Cardiac fibroblast (primary cell): ENCODE measurements around the gene MBNL1.
A peak's percentile ranks its signal among the peaks of the same experiment; 100 is the strongest.

Source experiments
- DNase-seq, 2 donors: peaks; one replicate each; pipeline versions ENCODE4 v3.0.0 to v3.0.0-alpha.2; 2010; ENCODE audit warnings: low read depth in 2 of 2
- H3K4me3 ChIP-seq, 2 donors: replicated peaks in 1 of 2; 1 replicate in 1 of 2; 2 replicates in 1 of 2; pipeline ENCODE4 v1.5.1; 2011; ENCODE audit warnings: low read depth in 2 of 2, low read length in 2 of 2, mild to moderate bottlenecking in 2 of 2, moderate library complexity in 1 of 2
- TF ChIP-seq, protein P1 (sequence below): IDR thresholded peaks from one replicate; pipeline ENCODE4 v1.5.1; 2011; ENCODE audit warnings: low read depth, mild to moderate bottlenecking, low read length, inconsistent platforms

Gene MBNL1

GRCh38 chr3:152291649-152292066 is 22.9 kb downstream of the MBNL1 start:
- no peak overlapping the region for H3K4me3 ChIP-seq
- TF ChIP-seq, protein P1, sequence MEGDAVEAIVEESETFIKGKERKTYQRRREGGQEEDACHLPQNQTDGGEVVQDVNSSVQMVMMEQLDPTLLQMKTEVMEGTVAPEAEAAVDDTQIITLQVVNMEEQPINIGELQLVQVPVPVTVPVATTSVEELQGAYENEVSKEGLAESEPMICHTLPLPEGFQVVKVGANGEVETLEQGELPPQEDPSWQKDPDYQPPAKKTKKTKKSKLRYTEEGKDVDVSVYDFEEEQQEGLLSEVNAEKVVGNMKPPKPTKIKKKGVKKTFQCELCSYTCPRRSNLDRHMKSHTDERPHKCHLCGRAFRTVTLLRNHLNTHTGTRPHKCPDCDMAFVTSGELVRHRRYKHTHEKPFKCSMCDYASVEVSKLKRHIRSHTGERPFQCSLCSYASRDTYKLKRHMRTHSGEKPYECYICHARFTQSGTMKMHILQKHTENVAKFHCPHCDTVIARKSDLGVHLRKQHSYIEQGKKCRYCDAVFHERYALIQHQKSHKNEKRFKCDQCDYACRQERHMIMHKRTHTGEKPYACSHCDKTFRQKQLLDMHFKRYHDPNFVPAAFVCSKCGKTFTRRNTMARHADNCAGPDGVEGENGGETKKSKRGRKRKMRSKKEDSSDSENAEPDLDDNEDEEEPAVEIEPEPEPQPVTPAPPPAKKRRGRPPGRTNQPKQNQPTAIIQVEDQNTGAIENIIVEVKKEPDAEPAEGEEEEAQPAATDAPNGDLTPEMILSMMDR, result no peak
- DNase-seq, result no peak

DNA sequence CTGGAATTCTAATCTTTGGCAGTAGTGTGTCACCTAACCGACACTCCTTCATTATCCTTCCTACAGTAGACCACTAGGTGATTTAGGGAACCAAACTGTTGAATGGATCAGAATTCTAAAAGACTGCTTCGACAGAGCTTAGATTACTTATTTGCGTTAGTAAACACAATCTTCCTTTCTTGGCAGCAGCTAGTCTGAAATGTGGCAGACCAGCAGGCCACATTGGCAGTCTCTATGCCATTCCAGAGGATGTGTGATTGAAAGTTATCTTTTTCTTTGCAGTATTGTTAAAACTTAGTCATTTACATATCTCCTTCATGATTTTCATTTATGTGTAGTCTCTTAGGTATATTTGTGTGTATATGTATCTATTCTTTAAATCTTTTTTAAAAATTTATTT is 23.6 kb downstream of the MBNL1 start:
- no peak for DNase-seq
- TF ChIP-seq, protein P1, result no peak
- H3K4me3 ChIP-seq, result no peak overlapping the region

- H3K4me3 ChIP-seq, result no peak overlapping the region
- DNase-seq, result no peak
- TF ChIP-seq, protein P1, result no peak
Observed at GRCh38 chr3:152293347-152294006, 24.7 kb downstream of the MBNL1 start.

DNA sequence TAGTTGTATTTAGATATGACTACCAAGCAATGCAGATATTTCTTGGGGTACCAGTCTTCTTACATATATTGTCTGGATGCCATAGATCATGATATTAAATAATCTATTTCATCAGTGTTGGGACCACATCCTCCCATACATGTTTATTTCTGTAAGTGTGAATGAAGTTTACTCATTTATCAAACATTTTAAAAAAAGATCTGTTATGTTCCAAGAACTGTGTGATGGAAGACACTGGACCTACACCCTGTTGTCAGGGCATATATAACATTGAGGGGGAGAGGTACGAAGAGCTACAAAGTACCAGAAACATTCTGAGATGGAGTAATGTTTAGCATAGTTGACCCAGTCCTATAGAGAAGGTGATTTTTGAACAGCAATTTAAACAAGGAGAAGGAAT is 26.6 kb downstream of the MBNL1 start:
- TF ChIP-seq, protein P1, result no peak
- no peak overlapping the region for H3K4me3 ChIP-seq
- no peak for DNase-seq

- no peak overlapping the region for H3K4me3 ChIP-seq
- TF ChIP-seq, protein P1, result no peak
- no peak for DNase-seq
Observed at GRCh38 chr3:152295806-152296205, 27.1 kb downstream of the MBNL1 start.

GRCh38 chr3:152296382-152296781 is 27.7 kb downstream of the MBNL1 start:
- H3K4me3 ChIP-seq, result no peak overlapping the region
- TF ChIP-seq, protein P1, result no peak
- DNase-seq, result no peak

- H3K4me3 ChIP-seq, result no peak overlapping the region
- TF ChIP-seq, protein P1, result no peak
- DNase-seq, result peak in 1 of 2 donors; percentile 34
Observed at GRCh38 chr3:152296971-152297370, 28.2 kb downstream of the MBNL1 start.
